Activated T-cell treated with anti-CD3 and anti-CD28 coated beads for 24 hours (primary cell): ENCODE measurements around the gene FGR.

Experiments
- DNase-seq: peaks from one replicate; pipeline ENCODE4 v3.0.0-alpha.2; 2020; ENCODE audit warnings: low read depth

Gene FGR

DNA sequence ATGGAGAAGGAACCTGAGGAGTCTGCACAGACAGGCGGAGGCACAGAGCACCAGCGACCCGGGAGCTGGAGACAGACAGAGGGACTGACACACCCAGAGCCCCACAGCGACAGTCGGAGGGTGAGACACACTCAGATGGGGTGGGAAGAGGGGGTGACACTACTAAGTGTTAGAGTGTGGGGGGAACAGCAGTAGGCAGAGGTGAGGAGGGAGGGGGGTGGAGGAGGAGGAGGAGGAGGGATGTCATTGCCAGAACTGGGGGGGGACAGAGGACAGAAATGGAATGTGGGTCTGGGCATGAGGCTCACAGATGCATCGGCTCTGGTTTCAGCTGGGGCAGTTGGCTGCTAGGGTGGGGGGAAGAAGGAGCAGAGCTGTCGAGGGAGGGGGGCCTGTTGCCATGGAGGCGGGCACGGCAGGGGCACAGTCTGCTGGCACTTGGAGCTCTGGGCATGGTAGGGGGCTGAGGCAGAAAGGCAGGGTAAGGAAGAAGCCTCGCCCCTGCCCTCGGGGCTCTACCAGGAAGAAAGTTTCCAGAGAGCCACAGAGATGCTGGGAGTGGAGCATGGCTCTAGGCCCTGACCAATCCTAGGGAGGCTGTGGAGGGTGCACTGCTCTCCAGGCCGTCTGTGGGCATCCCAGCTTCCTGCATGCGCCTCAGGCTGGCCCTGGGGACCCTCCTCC, 68.4 kb downstream of the FGR start:
- DNase-seq: no peak

DNA sequence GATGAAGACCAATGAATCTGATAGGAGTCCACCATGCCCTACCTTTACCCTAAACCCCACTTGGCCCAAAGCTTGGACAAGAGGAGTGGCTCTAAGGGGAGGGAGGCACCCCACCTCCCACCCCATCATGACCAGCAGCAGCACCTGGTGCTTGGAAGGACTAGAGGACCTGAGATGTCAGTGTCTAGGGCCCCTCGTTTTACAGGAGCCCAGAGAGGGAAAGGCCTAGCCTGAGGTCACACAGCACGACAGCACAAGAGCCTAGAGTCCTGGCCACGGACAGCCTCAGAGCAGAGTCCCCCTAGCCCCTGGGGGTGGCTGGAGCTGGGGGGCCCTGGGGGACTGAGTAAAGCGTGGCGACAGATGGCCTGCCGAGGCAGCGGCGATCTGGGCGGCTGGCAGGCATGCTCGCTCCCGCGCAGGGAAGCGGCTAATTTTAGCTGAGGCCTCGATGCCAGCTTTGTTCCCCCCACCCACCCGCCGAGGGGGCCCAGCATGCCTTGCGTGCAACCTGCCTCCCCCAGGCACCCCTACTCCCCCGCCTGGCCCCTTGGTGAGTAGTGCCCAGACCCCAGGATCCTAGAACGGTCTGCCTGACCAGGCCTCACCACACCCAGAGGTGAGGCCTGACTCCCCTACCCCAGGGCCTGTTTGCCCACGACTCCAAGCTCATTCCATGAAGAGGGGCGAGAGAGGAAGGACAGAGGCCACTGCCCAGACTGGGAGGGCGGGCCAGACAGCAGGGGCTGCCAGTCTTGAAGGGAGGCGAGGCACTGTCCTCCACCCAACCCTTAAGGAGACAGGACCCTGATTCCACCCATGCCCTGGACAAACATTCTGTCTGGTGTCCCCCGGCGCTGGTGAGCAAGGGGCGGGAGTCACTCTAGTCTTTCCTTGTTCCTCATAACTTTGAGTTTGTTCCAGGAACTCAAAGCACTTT, 70.0 kb downstream of the FGR start:
- DNase-seq: no peak

DNA sequence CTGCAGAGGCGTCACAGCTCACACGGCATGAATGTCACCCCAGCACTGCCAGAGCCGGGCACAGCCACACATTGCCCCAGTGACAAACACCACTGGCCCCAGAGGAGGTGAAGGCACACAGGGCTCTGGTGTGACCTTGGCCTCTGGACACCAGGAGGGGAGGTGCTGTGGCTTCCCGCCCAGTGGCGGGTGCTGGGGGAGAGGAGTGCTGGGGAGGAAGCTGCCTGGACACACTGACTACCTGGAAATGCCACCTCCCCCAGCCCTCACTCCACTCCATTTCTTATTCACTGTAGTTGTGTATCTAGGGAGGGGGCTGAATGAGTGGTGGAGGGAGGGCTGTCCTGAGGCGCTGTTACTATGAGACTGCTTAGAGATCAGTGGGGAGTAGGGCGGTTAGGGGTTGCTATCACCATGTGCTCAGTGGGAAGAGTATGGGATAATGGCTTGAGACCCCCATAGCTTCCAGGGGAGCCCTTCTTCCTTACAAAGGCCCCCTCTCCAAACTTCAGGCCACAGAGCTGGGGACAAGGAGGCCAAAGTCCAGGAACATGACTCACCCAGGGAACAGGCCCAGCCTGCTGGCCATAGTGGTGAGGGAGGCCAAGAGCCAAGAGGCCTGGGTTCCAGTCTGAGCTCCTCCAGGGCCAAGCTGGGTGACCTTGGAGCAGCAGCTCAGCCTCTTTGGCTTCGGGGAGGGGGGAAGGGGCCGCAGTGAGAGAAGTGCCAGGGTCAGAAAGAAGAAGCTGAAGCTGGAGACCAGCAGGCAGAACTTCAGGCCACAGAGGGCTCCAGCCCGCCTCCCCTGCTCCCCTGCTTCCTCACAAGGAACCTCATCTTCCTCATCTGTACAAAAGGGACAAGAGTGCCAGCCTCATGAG, 71.2 kb downstream of the FGR start:
- DNase-seq: no peak

DNA sequence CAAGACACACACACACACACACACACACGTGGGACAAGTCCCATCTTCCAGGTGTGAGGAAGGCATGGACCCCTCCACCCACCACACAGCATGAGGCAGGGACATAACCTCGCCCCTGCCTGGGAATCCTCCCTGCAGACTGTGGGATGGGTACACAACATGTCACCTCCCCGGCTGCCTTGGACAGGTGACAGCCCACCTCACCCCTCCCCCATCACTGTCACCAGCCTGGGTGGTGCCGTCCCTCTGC, 71.7 kb downstream of the FGR start:
- no peak for DNase-seq

DNA sequence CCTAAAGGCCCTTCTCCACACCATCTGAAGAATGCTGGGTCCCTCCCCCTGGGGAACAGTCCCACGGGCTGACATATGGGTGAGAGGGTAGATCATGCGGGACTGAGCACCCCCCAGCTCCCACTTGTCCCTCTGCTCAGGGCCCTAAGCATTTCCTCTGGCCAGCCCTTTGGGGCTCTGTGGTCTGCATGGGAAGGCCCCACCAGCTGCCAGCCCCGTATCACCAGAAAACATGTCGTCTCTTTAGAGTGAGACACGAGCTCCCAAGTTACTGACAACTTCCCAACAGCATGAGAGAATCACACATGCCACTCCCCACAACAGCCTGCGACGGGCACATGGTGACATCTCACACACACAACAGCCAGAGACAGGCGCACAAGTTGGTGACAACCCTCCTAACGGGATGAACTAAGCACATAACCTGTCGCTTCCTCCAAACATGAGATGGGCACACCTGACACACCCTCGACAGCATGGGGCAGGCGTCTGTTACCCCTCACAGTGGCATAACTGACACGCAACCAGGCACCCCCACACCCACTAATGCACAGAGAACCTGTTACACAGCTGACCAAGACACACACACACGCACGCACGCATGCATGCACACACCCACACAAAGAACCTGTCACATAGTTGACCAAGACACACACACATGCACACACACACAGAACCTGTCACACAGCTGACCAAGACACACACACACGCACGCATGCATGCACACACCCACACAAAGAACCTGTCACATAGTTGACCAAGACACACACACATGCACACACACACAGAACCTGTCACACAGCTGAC, 72.2 kb downstream of the FGR start:
- DNase-seq: no peak
